HTR-8/SVneo (cell line): Measurements from ENCODE around the gene MDH1.
"Not testable (repeated sequence)": the region's sequence is repeated elsewhere in the genome, so short reads cannot be mapped to it uniquely, and the experiment has no call there.

Source experiments
- DNase-seq: peaks from one replicate; pipeline ENCODE4 v3.0.0; 2011; ENCODE audit warnings: low spot score, mixed read lengths; ENCODE audit not compliant: insufficient read length
- FAIRE-seq: peaks from 2 replicates; lab custom pipeline; 2011; peaks lifted over from hg19 to GRCh38; lab: Jason Lieb, UNC

MDH1 gene

DNA sequence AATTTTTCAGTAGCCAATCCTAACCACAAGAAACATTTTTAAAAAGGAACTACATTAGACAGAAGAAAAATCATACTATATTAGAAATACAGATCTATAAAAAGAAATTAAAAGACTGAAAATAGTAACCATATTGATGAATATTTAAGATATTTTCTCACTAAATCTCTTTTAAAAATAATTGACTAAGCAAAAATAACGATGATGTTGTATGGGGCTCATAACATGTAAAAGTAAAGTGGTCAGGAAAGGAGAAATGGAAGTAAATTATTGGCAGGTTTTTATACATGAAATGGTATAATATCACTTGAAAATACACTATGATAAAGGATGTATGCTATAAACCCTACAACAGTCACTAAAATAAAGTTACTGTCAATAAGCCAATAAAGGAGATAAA, 5.9 kb upstream of the MDH1 start:
- DNase-seq (no peak), FAIRE-seq (no peak)

DNA sequence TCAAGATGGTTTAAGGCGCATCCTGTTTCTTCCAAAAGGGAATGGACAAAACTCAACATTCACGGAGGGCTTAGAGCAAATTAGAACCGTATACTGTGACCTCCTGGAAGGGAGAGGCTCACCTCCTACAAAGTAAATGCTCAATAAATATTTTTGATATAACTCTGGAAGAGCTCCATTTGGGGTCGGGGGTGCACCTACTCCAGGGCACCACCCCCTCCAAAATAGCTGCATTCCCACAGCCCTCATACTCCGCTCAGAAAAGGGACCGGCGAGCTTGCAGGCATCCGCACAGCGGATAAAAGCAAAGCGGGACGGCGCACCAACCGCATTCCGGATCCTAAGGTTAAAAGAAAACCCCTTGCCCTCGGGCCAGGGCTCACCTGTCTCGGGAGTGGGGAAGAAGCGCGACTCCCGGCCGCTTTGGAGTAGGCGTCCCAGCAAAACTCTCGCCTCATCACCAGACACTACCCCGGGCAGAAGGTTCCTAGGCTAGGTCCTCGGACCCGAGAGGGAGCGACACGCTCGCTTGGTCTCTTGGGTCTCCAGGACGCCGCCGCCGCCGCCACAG, 864 bp upstream of the MDH1 start:
- FAIRE-seq = no peak
- DNase-seq = no peak

DNA sequence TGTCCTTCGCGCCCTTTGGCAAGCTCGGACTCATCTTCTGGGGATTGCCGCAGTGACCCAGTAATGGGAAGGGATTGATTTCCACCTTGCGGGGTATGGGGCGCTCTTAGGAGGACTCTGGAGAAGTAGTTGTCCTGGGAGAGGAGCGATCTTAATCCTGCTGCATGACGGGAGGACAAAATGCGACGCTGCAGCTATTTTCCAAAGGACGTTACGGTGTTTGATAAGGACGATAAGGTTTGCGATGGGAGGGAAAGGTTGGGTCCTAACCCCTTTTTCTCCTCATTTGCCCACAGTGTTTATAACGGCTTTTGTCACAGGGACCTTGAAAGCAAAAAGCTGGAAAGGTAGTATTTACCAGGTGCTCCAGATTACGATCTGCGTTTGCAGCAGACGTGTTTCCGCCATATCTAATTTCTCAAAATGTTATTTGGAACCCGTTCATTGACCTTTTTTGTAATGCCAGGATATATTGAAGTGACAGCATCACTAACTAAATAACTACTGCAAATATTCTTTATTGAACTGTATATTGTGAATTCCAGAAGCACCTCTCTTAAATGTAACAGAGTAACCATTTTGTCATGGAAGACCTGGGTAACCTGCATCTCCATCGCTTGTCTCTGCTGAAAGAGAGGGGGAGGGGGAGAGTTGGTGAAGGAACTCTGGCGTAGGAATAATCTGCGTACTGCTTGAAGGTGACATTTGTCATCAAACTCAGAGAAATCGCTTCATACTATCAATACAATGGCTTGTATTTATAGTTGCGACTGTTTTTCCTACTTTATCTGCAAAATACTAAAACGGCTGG, 590 bp downstream of the MDH1 start:
- DNase-seq (no peak), FAIRE-seq (no peak)

DNA sequence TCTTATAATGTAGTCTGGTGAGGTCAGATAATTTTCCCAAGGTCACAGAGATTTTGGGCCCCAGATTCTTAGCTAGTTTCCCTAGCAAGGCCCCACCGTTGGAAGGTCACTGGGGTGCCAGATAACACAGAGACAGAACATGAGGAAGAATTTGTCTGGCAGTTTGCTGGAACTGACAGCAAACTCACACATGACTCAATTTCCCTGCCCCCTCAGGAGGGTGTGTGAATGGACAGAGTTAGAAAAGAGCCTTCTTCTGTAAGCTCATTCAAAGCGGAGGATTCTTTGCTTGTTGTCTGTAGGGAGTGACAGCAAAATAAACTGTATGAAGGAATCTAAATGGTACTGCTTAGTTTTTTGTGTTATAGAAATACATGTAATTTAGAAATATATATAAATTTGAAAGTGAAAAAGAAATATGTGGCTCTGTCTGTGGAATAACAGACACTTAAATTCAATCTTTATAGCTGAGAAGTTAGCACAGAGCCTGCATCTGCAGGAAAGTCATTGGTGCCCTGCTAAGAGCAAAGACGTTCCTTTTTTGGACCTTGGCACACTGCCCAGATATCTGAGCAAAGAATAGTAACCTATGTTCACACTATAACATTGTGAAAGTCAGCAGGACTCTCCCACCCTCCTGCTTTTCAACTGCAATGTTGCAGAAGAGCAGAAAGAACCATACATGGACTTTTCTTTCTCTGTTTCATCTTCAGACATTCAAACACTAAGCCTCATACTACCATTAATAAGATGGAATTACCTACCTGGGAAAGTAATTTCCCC, 2.1 kb downstream of the MDH1 start:
- FAIRE-seq (no peak), DNase-seq (no peak)

DNA sequence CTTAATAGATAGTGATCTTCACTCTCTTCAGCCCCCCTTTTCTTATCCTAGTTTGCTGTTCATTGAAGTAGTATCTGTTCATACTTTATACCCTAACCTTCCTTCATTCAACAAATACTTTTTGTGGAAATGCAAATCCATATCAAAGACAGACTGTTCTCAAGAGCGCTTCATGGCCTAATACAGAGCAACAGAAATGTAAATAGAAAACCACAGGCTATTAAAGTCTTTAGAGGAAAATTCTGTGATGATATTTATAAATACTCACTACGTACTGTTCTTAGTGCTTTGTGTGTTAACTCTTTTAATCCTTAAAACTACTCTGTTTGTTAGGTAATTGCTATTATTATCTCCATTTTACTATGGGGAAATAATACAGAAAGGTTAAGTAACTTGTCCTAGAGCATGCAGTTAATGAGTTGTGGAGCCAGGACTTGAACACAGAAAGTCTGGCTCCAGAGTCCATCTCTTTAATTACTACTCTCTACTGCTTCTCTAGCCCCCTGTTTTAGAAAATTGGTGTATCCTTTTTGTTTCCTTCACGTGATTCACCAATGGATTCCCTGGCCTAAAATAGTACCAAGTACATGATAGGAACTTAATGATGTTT, 2.9 kb downstream of the MDH1 start:
- FAIRE-seq = no peak

DNA sequence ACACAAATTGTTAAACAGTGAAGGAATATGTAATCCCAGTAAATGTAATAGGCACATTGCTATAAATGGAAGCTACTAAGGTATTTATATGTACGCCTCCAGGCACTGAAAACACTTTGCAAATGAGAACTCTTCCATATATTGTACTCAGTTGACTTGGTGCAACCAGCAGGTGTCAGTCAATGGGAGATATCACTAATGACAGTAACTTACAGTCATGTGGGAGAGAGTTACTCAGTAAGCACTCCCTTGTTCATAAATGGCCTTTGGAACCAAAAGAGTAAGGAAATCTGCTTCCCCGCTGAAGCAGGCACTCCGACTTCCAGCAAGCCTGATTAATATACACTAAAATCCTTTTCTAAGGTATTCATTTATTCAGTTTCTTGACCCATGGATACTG, 5.9 kb downstream of the MDH1 start:
- no peak for DNase-seq
- no peak for FAIRE-seq

More for the DNA sequence above, 2.9 kb downstream of the MDH1 start:
- no peak for DNase-seq

DNA sequence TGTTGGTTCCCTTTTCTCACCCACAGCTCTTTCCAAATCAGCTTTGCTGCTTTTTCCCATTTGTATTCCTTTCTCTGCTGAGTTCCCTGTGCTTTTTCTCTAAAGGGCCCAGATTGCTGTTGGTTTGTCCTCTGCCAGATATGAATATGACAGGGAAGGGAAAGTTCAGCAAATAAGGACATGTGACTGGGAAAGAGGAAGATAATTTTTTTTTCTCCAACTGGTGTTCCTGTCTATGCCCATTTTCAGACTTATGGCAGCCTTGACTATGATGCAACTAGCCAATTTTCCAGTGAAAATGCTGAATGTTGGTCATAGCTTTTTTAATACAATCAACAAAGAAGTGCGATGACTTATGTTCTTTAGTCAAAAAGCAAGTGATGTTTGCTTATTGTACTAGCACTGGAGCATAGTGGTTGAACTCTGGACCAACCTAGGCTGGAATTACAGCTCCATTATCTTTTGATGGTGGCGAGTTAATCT, 7.7 kb downstream of the MDH1 start:
- DNase-seq (no peak), FAIRE-seq (no peak)

DNA sequence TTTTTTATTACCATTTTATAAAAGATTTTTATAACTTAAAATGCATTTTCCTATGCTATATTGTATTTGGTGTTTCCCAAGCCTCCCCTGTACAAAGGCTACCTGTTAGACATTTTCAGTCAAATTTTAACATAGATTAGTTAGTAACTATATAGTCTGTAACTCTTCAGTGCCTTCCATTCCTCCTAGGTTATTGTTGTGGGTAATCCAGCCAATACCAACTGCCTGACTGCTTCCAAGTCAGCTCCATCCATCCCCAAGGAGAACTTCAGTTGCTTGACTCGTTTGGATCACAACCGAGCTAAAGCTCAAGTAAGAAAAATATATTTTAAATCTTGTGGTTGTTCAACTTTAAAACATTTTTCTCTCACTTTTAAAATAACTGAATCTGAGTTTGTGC, 10.2 kb downstream of the MDH1 start:
- FAIRE-seq = no peak

DNA sequence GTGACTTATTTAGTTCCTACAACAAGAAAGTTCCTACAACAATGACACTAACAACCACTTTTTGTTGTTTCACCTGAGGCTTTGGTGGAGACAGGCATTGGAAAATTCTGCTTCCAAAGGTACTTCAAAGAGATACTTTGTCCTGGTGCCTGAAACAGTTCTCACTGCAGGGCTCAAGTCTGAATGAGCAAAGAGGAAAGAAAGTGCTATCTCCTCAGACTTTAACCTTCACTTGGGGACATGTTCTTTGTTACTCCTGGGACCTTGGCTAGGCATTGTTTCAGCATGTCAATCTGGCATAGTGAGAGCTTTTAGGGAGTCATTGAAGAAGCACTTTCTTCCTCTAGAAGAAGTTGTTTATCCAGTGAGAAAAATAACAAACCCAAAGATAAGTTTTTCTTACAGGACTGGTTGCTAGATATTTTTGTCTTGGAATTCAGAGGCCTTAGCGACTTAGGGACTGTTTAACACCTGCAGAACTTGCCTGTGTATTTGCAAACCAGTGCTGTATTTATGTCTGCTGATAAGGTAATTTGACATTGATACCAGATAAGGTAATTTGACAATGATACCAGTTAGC, 12.2 kb downstream of the MDH1 start:
- no peak for FAIRE-seq
- DNase-seq = no peak

More for the DNA sequence above, 10.2 kb downstream of the MDH1 start:
- no peak for DNase-seq

DNA sequence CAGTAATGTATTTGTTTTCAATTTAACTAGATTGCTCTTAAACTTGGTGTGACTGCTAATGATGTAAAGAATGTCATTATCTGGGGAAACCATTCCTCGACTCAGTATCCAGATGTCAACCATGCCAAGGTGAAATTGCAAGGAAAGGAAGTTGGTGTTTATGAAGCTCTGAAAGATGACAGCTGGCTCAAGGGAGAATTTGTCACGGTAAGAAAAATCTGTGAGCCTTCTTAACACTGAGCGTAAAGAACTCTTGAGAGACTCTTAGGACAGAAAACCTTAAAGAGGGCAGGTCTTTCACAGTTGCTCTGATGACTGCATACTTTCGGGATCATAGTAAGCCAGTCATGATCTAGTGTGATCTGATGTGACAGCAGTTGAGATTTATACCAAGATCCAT, 15.9 kb downstream of the MDH1 start:
- no peak for FAIRE-seq

DNA sequence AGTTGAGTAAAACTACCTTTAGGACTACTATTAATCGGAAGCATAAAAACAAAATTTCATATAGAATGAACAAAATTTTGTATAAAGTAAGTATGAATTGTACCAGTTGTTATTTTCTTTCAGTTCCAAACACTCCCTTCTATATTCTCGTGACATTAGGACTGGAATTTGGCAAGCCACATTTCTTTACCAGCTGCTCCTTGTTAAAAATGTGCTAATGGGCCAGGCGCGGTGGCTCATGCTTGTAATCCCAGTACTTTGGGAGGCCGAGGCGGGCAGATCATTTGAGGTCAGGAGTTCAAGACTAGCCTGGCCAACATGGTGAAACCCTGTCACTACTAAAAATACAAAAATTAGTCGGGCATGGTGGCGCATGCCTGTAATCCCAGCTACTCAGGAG, 20.1 kb downstream of the MDH1 start:
- FAIRE-seq, DNase-seq: not testable (repeated sequence)

More for the DNA sequence above, 15.9 kb downstream of the MDH1 start:
- no peak for DNase-seq

DNA sequence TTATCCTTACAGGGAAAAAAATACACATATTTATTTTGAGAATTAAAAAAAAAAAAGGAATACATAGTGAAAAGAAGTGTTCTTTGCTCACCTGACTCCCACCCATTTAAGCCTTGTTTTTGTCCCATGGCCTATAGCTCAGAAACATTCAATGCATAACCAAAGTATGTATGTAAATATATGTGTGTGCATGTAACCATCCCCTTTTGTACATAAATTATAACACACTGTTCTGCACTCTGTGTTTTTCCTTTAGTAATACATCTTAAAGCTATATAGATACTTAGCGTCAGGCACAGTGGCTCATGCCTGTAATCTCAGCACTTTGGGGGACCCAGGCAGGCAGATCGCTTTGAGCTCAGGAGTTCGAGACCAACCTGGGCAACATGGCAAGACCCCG, 21.8 kb downstream of the MDH1 start:
- DNase-seq (no peak), FAIRE-seq (no peak)

DNA sequence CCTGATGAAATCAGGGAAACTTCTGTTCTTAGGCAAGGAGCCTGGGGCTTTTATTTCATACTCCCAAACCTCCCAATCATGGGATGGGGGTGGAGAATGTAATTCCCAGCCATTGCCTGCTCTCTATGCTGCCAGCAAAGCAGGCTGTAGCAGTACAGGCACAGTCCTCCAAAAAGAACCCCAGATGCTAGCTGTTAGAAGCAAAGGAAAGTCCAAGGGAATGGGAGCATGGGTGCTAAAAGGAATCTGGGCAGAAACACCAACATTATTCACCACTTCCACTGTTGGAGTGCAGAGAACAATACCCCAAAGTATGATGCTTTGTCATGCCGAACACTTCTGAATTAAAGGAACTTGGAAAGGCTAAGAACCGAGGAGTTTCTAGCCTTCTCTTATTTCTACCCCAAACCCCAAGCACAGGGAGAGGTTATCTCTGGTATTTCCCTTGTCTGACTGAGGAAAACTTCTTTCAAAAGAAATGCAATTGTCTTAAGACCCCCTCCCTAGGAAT, 24.7 kb downstream of the MDH1 start:
- DNase-seq = no peak
- no peak for FAIRE-seq

DNA sequence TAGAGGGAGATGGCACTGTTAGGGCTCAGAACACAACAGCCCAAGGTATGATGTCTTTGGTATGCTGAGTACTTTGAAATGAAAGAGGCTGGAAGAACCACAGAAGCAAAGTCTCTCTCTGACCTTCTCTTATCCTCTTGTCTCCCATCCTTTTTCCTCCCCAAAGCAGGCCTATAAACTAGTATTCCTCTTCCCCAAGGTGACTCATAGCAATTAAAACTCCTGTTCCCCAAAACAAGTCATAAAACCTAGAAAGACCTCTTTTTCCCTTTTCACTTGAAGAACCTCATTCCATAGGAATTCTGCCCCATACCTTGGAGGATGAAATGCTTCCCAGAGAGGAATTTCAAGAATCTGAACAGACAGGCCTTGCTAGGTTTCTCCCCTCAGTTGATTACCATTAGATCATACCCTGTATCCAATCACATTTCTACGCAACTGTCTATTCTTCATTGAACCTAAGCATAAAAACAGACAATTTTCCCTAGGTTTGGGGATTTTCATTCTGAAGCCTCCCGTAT, 25.7 kb downstream of the MDH1 start:
- FAIRE-seq = peak; percentile 83
- peak; percentile 51 for DNase-seq

DNA sequence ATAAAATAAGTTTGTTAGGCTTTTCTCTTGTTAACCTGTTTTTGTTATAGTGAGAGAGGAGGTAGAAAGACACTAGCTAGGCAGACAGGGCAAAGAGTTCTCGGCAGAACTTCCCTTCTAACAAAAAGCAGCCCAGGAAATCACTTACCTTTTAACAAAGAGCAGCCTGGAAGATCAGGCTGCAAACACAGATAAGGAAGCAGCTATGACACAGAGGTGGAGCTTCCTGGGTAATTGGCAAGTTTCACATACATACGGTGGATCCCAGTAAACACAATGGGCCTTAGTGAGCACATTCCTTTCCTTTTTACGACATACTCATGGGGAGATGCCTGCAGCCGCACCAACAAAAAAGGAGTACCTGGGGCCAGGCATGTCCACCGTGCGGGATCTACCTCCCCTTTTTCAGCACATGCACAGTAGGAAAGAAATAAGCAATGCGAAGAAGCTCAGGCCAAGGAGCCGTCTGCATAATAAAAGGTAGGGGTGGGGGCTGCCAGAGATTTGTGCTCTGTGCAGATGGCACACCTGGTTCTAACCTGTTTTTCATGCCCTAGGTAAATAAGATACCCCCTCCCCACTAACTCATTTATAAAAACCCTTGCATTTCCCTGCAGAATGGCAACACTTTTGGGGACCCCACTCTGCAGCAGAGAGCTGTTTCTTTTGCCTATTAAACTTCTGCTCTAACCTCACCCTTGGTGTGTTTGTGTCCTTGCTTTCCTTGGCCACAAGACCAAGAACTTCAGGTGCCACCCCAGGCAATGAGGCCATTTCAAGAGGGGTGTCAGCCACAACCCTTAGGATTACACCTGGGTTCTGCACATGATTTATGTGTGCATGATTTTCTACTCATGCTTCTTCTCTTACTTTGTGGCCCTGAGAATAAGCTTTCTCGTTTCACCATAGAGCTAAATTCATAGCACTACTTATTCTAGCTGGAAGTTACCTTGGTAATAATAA, 26.5 kb downstream of the MDH1 start:
- peak; percentile 52 for DNase-seq
- FAIRE-seq = no peak

DNA sequence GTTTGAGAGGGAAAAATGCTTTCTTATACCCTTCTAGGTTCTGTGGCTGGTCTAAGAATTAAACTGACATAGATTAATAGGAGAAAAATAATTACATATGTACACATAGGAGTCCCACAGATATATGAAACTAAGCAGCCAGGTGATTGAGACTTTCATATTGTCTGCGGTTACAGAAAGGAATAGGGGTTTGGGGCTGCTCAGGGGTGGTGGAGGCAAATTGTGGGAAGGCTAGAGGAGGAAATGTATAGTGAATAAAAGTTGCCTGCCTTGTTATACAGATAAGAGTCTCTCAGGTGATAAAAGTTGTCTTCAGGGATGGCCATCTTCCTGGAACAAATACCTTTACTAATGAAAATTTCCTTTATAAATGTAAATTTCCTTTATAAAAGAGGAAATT, 28.6 kb downstream of the MDH1 start:
- DNase-seq (no peak), FAIRE-seq (no peak)

DNA sequence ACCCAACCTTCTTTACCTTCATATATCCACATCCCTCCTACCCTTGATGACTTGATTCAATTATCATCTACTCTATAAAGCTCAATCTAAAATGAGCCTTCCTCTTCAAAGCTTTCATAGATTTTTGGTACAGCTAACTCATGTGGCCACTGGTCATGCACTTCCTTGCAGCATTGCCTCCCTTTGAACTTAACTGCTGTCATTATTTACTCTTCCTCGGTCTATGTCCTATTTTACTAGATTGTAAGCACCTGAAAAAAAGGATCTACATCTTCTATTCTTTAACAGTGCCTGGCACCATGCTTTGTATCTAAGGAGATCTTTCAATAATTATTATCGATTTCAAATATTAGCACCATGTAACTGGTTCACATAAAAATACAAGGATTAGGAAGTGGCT, 30.6 kb downstream of the MDH1 start:
- DNase-seq (no peak), FAIRE-seq (no peak)

DNA sequence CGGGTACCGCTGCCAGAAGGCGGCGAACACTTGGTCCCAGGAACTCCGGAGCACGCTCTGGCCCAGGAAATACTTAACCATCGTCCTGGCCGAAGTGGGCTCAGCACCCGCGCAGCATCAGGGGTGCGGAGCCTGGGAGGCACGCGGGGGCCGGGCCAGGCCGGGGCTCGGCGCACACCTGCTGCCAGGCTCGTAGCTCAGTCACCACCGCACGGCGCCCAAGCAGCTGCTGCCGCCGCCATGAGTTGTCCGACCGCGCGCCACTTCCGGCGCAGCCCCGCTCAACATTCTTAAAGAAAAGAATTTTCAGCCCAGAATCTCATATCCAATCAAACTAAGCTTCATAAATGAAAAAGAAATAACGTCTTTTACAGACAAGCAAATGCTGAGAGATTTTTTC, 34.0 kb downstream of the MDH1 start:
- no peak for FAIRE-seq
- no peak for DNase-seq

DNA sequence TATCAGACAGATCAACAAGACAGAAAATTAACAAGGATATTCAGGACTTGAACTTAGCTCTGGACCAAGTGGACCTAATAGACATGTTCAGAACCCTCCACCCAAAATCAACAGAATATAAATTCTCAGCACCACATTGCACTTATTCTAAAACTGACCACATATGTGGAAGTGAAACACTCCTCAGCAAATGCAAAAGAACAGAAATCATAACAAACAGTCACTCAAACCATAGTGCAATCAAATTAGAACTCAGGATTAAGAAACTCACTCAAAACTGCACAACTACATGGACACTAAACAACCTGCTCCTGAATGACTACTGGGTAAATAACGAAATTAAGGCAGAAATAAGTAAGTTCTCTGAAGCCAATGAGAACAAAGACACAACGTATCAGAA, 35.0 kb downstream of the MDH1 start:
- FAIRE-seq, DNase-seq: not testable (repeated sequence)
